ENCODE results near the gene CEP128.

GRCh38 chr14:80906336-80906735 is 35.2 kb downstream of the CEP128 start:
- TF ChIP-seq CTCF (IDR thresholded peaks at IDR 0.05) (no peak), EP300 (IDR thresholded peaks at IDR 0.05) (no peak), POLR2AphosphoS5 (IDR thresholded peaks at IDR 0.05) (no peak), POLR2A (IDR thresholded peaks at IDR 0.05) (no peak)

All from gastroesophageal sphincter (tissue), 3 donors.